ENCODE results near the gene DSCAM. TPM values are rescaled to one million over a fixed set of nuclear protein-coding genes. Genes with fewer than 3 reads are reported as not detected.
"Not testable (repeated sequence)": the region's sequence is repeated elsewhere in the genome, so short reads cannot be mapped to it uniquely, and the experiment has no call there.

Gene DSCAM
- total RNA-seq, 8 experiments from 2014 or later = 0.05 to 8.7 (median 4.4) TPM

- Histone ChIP-seq H3K4me1 (replicated peaks in 1 of 2) (peaks cover 4 to 7% of the 10 kb centered on the region in 2 donors), H3K27ac (no peak overlapping the region), H3K4me3 (no peak overlapping the region)
- in situ Hi-C loops (cut with MboI; ENCODE audit: low pct_unique_long_range_greater_than_20kb in 2 of 9, low sequenced_read_pairs in 9 of 9, unreplicated experiment in 9 of 9) = no loop called here
- no peak for ATAC-seq (replicated peaks in 6 of 8)
Measured at GRCh38 chr21:40340357-40340756, 506.6 kb downstream of the DSCAM start.

- Histone ChIP-seq H3K4me3 (no peak overlapping the region), H3K4me1 (replicated peaks in 1 of 2) (no peaks in the 10 kb centered on the region), H3K27ac (no peak overlapping the region)
- no peak for ATAC-seq (replicated peaks in 6 of 8)
- in situ Hi-C loops (cut with MboI; ENCODE audit: low pct_unique_long_range_greater_than_20kb in 2 of 9, low sequenced_read_pairs in 9 of 9, unreplicated experiment in 9 of 9) = no loop called here
- WGBS, 10 experiments = 7 to 95% (median 91%) methylated on average over 3 to 17 of the region's 18 CpGs; no CpG with 5 or more reads in 3 of the 10 experiments
Measured at GRCh38 chr21:40339050-40339449, 507.9 kb downstream of the DSCAM start.

GRCh38 chr21:40337981-40338380 is 509.0 kb downstream of the DSCAM start:
- no peaks in the 10 kb centered on the region for H3K4me1 ChIP-seq (replicated peaks in 1 of 2)
- in situ Hi-C loops (cut with MboI; ENCODE audit: low pct_unique_long_range_greater_than_20kb in 2 of 9, low sequenced_read_pairs in 9 of 9, unreplicated experiment in 9 of 9) = no loop called here
- WGBS, 10 experiments = 14 to 99% (median 84%) methylated on average over 3 to 13 of the region's 13 CpGs; no CpG with 5 or more reads in 2 of the 10 experiments
- no peak overlapping the region for H3K4me3 ChIP-seq
- H3K27ac ChIP-seq = no peak overlapping the region
- ATAC-seq (replicated peaks in 6 of 8) = no peak

GRCh38 chr21:40335704-40336103 is 511.3 kb downstream of the DSCAM start:
- peak in 3 of 8 experiments; percentile 41 to 58 (median 54) for ATAC-seq (replicated peaks in 6 of 8)
- Histone ChIP-seq H3K27ac (no peak overlapping the region), H3K4me3 (no peak overlapping the region), H3K4me1 (replicated peaks in 1 of 2) (peaks cover 3 to 6% of the 10 kb centered on the region in 2 donors)
- WGBS, 10 experiments = 0 to 54% (median 14%) methylated on average over 1 to 5 of the region's 5 CpGs
- in situ Hi-C loops (cut with MboI; ENCODE audit: low pct_unique_long_range_greater_than_20kb in 2 of 9, low sequenced_read_pairs in 9 of 9, unreplicated experiment in 9 of 9) = no loop called here

- in situ Hi-C loops (cut with MboI; ENCODE audit: low pct_unique_long_range_greater_than_20kb in 2 of 9, low sequenced_read_pairs in 9 of 9, unreplicated experiment in 9 of 9) = no loop called here
- WGBS, 10 experiments = 39 to 100% (median 78%) methylated on average over 2 to 6 of the region's 6 CpGs; no CpG with 5 or more reads in 2 of the 10 experiments
Measured at GRCh38 chr21:40334159-40334558, 512.8 kb downstream of the DSCAM start.

GRCh38 chr21:40333731-40334130 is 513.2 kb downstream of the DSCAM start:
- H3K4me3 ChIP-seq = no peak overlapping the region
- H3K4me1 ChIP-seq (replicated peaks in 1 of 2) = peaks cover 6 to 7% of the 10 kb centered on the region in 2 donors
- H3K27ac ChIP-seq = no peak overlapping the region
- WGBS, 10 experiments = 23 to 100% (median 86%) methylated on average over 1 to 4 of the region's 4 CpGs; no CpG with 5 or more reads in 1 of the 10 experiments
- no peak for ATAC-seq (replicated peaks in 6 of 8)
- in situ Hi-C loops (cut with MboI; ENCODE audit: low pct_unique_long_range_greater_than_20kb in 2 of 9, low sequenced_read_pairs in 9 of 9, unreplicated experiment in 9 of 9) = no loop called here

More at GRCh38 chr21:40334159-40334558, 512.8 kb downstream of the DSCAM start:
- Histone ChIP-seq H3K27ac (no peak overlapping the region), H3K4me1 (replicated peaks in 1 of 2) (peaks cover 6 to 7% of the 10 kb centered on the region in 2 donors), H3K4me3 (no peak overlapping the region)
- ATAC-seq (replicated peaks in 6 of 8) = no peak

GRCh38 chr21:40331804-40332203 is 515.2 kb downstream of the DSCAM start:
- no peak overlapping the region for H3K4me3 ChIP-seq
- peaks cover 6 to 7% of the 10 kb centered on the region in 2 donors for H3K4me1 ChIP-seq (replicated peaks in 1 of 2)
- H3K27ac ChIP-seq = no peak overlapping the region
- WGBS, 10 experiments = 27 to 96% (median 90%) methylated on average over 2 to 3 of the region's 3 CpGs; no CpG with 5 or more reads in 1 of the 10 experiments
- ATAC-seq (replicated peaks in 6 of 8) = no peak
- in situ Hi-C loops (cut with MboI; ENCODE audit: low pct_unique_long_range_greater_than_20kb in 2 of 9, low sequenced_read_pairs in 9 of 9, unreplicated experiment in 9 of 9) = no loop called here

GRCh38 chr21:40331172-40331571 is 515.8 kb downstream of the DSCAM start:
- no peak overlapping the region for H3K4me3 ChIP-seq
- WGBS, 10 experiments = 20 to 57% (median 37%) methylated on average over 4 to 9 of the region's 9 CpGs; no CpG with 5 or more reads in 4 of the 10 experiments
- in situ Hi-C loops (cut with MboI; ENCODE audit: low pct_unique_long_range_greater_than_20kb in 2 of 9, low sequenced_read_pairs in 9 of 9, unreplicated experiment in 9 of 9) = no loop called here

GRCh38 chr21:40324389-40324788 is 522.6 kb downstream of the DSCAM start:
- 0 to 64% (median 38%) methylated on average over 1 of the region's 1 CpG; no CpG with 5 or more reads in 1 of the 10 experiments for WGBS, 10 experiments
- in situ Hi-C loops (cut with MboI; ENCODE audit: low pct_unique_long_range_greater_than_20kb in 2 of 9, low sequenced_read_pairs in 9 of 9, unreplicated experiment in 9 of 9) = no loop called here
- Histone ChIP-seq H3K4me1 (replicated peaks in 1 of 2) (no peaks in the 10 kb centered on the region), H3K27ac (no peak overlapping the region), H3K4me3 (no peak overlapping the region)
- no peak for ATAC-seq (replicated peaks in 6 of 8)

More at GRCh38 chr21:40331172-40331571, 515.8 kb downstream of the DSCAM start:
- peak in 5 of 8 experiments; percentile 73 to 91 (median 90) for ATAC-seq (replicated peaks in 6 of 8)
- H3K27ac ChIP-seq = peak overlapping the region in 1 of 2 donors; percentile 17
- peaks cover 6 to 7% of the 10 kb centered on the region in 2 donors for H3K4me1 ChIP-seq (replicated peaks in 1 of 2)

GRCh38 chr21:40320718-40321117 is 526.2 kb downstream of the DSCAM start:
- ATAC-seq (replicated peaks in 6 of 8); in situ Hi-C loops (cut with MboI; ENCODE audit: low pct_unique_long_range_greater_than_20kb in 2 of 9, low sequenced_read_pairs in 9 of 9, unreplicated experiment in 9 of 9); H3K4me3 ChIP-seq; H3K4me1 ChIP-seq (replicated peaks in 1 of 2); H3K27ac ChIP-seq: not testable (repeated sequence)
- 0 to 45% (median 8%) methylated on average over 1 to 2 of the region's 2 CpGs; no CpG with 5 or more reads in 6 of the 10 experiments for WGBS, 10 experiments

- H3K4me1 ChIP-seq (replicated peaks in 1 of 2) = no peaks in the 10 kb centered on the region
- in situ Hi-C loops (cut with MboI; ENCODE audit: low pct_unique_long_range_greater_than_20kb in 2 of 9, low sequenced_read_pairs in 9 of 9, unreplicated experiment in 9 of 9) = no loop called here
- H3K27ac ChIP-seq = no peak overlapping the region
- H3K4me3 ChIP-seq = no peak overlapping the region
- WGBS, 10 experiments = 0 to 100% (median 74%) methylated on average over 1 to 8 of the region's 9 CpGs
- no peak for ATAC-seq (replicated peaks in 6 of 8)
Measured at GRCh38 chr21:40318371-40318770, 528.6 kb downstream of the DSCAM start.

- in situ Hi-C loops (cut with MboI; ENCODE audit: low pct_unique_long_range_greater_than_20kb in 2 of 9, low sequenced_read_pairs in 9 of 9, unreplicated experiment in 9 of 9) = no loop called here
Measured at GRCh38 chr21:40316104-40316503, 530.9 kb downstream of the DSCAM start.

GRCh38 chr21:40315626-40316025 is 531.3 kb downstream of the DSCAM start:
- no peak overlapping the region for H3K27ac ChIP-seq
- H3K4me1 ChIP-seq (replicated peaks in 1 of 2) = no peaks in the 10 kb centered on the region
- WGBS, 10 experiments = 0 to 90% (median 25%) methylated on average over 1 of the region's 1 CpG; no CpG with 5 or more reads in 2 of the 10 experiments
- no peak for ATAC-seq (replicated peaks in 6 of 8)
- H3K4me3 ChIP-seq = no peak overlapping the region
- in situ Hi-C loops (cut with MboI; ENCODE audit: low pct_unique_long_range_greater_than_20kb in 2 of 9, low sequenced_read_pairs in 9 of 9, unreplicated experiment in 9 of 9) = no loop called here

More at GRCh38 chr21:40316104-40316503, 530.9 kb downstream of the DSCAM start:
- WGBS, 10 experiments = 0 to 81% (median 46%) methylated on average over 2 to 3 of the region's 3 CpGs
- Histone ChIP-seq H3K27ac (no peak overlapping the region), H3K4me3 (no peak overlapping the region), H3K4me1 (replicated peaks in 1 of 2) (no peaks in the 10 kb centered on the region)
- peak in 7 of 8 experiments; percentile 11 to 73 (median 63) for ATAC-seq (replicated peaks in 6 of 8)

GRCh38 chr21:40313260-40313659 is 533.7 kb downstream of the DSCAM start:
- WGBS, 10 experiments = 27 to 89% (median 61%) methylated on average over 2 to 4 of the region's 4 CpGs; no CpG with 5 or more reads in 1 of the 10 experiments
- in situ Hi-C loops (cut with MboI; ENCODE audit: low pct_unique_long_range_greater_than_20kb in 2 of 9, low sequenced_read_pairs in 9 of 9, unreplicated experiment in 9 of 9) = no loop called here
- Histone ChIP-seq H3K4me3 (no peak overlapping the region), H3K4me1 (replicated peaks in 1 of 2) (no peaks in the 10 kb centered on the region), H3K27ac (no peak overlapping the region)
- ATAC-seq (replicated peaks in 6 of 8) = peak in 4 of 8 experiments; percentile 9 to 88 (median 60)
